GM21515 (cell line): ENCODE measurements around the gene TTC28.
"Not testable (repeated sequence)": the region's sequence is repeated elsewhere in the genome, so short reads cannot be mapped to it uniquely, and the experiment has no call there.

Experiments
- ATAC-seq: cut with Tn5 transposase; IDR thresholded peaks from one replicate; pipeline ENCODE4 v1.9.1; 2021; ENCODE audit not compliant: unreplicated experiment

TTC28 gene

GRCh38 chr22:28497188-28497587 lies 182.5 kb downstream of the TTC28 start:
- no peak for ATAC-seq

- ATAC-seq = not testable (repeated sequence)
Observed at GRCh38 chr22:28491289-28491688, 188.4 kb downstream of the TTC28 start.

- no peak for ATAC-seq
Observed at GRCh38 chr22:28488825-28489224, 190.8 kb downstream of the TTC28 start.

GRCh38 chr22:28484662-28485061 lies 195.0 kb downstream of the TTC28 start:
- no peak for ATAC-seq

- no peak for ATAC-seq
Observed at GRCh38 chr22:28481725-28482124, 197.9 kb downstream of the TTC28 start.

GRCh38 chr22:28480000-28480715 lies 199.5 kb downstream of the TTC28 start:
- no peak for ATAC-seq

GRCh38 chr22:28478564-28478963 lies 201.1 kb downstream of the TTC28 start:
- ATAC-seq = no peak

GRCh38 chr22:28477556-28477955 lies 202.1 kb downstream of the TTC28 start:
- ATAC-seq = no peak

- no peak for ATAC-seq
Observed at GRCh38 chr22:28474330-28474729, 205.3 kb downstream of the TTC28 start.

- ATAC-seq = no peak
Observed at GRCh38 chr22:28473258-28473657, 206.4 kb downstream of the TTC28 start.

GRCh38 chr22:28467055-28467454 lies 212.6 kb downstream of the TTC28 start:
- ATAC-seq = not testable (repeated sequence)

- no peak for ATAC-seq
Observed at GRCh38 chr22:28466399-28466798, 213.2 kb downstream of the TTC28 start.

GRCh38 chr22:28465841-28466240 lies 213.8 kb downstream of the TTC28 start:
- no peak for ATAC-seq

GRCh38 chr22:28464127-28464526 lies 215.5 kb downstream of the TTC28 start:
- no peak for ATAC-seq

- not testable (repeated sequence) for ATAC-seq
Observed at GRCh38 chr22:28463408-28463807, 216.2 kb downstream of the TTC28 start.

GRCh38 chr22:28462901-28463300 lies 216.7 kb downstream of the TTC28 start:
- ATAC-seq = no peak

- ATAC-seq = no peak
Observed at GRCh38 chr22:28462041-28462440, 217.6 kb downstream of the TTC28 start.

- ATAC-seq = no peak
Observed at GRCh38 chr22:28454431-28455064, 225.1 kb downstream of the TTC28 start.

- no peak for ATAC-seq
Observed at GRCh38 chr22:28450109-28450508, 229.5 kb downstream of the TTC28 start.

GRCh38 chr22:28449041-28449440 lies 230.6 kb downstream of the TTC28 start:
- no peak for ATAC-seq

GRCh38 chr22:28448625-28449024 lies 231.0 kb downstream of the TTC28 start:
- no peak for ATAC-seq

GRCh38 chr22:28444659-28445058 lies 235.0 kb downstream of the TTC28 start:
- ATAC-seq = no peak

GRCh38 chr22:28443526-28443876 lies 236.1 kb downstream of the TTC28 start:
- ATAC-seq = no peak
